Measurements from ENCODE around the gene NAA50. TPM values are rescaled to one million over a fixed set of nuclear protein-coding genes. Genes with fewer than 3 reads are reported as not detected.

NAA50 gene
- polyA plus RNA-seq, 1 donor: 161 TPM

DNA sequence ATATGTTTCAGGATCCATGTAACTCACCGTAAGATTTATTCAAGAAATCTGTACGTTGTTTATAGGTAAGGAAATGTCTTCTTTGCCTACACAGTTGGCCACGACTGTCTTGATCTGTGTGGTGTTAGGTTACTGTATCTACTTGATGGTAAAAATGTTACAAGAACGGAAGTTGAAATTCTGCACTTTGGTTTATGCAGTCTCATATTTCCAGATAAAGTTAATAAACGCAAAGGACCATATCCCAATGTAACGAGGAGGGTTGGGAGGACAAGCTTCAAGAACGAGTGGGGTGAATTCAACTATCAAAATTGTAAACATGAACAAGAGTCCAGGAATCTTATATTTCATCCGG, 50.6 kb downstream of the NAA50 start:
- no peak for DNase-seq

GRCh38 chr3:113690482-113690881, 55.6 kb downstream of the NAA50 start:
- no peak for DNase-seq

GRCh38 chr3:113685956-113686721, 59.9 kb downstream of the NAA50 start:
- DNase-seq: no peak

DNA sequence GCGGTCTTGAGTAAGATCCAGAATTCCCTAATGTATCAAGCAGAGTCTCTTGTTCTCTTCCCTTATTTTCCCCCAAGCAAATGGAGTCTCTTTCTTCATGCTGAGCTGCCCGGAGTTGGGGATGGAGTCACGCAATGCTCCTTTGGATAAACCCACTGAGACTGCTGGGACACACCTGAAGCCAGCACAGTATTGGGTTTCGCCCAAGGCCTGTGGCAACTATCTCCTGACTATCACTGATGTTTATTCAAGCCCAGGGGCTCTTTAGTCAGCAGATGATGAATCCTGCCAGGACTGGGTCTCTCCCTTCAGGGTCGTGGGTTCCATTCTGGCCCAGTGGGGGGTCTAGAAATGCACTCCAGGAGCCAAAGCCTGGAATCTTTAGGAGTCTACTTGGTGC, 60.9 kb downstream of the NAA50 start:
- no peak for DNase-seq

- DNase-seq: no peak
Observed at GRCh38 chr3:113684271-113684819, 61.7 kb downstream of the NAA50 start.

GRCh38 chr3:113678773-113679172, 67.3 kb downstream of the NAA50 start:
- no peak for DNase-seq

GRCh38 chr3:113677737-113678136, 68.3 kb downstream of the NAA50 start:
- no peak for DNase-seq

DNA sequence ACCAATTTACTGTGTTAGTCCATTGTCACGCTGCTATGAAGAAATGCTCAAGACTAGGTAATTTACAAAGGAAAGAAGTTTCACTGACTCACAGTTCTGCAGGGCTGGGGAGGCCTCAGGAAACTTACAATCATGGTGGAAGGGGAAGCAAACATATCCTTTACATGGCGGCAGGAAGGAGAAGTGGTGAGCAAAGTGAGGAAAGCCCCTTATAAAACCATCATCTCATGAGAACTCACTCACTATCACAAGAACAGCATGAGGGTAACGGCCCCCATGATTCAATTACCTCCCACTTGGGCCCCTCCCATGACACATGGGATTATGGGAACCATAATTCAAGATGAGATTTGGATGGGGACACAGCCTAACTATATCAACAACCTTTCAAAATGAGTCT, 69.8 kb downstream of the NAA50 start:
- no peak for DNase-seq

DNA sequence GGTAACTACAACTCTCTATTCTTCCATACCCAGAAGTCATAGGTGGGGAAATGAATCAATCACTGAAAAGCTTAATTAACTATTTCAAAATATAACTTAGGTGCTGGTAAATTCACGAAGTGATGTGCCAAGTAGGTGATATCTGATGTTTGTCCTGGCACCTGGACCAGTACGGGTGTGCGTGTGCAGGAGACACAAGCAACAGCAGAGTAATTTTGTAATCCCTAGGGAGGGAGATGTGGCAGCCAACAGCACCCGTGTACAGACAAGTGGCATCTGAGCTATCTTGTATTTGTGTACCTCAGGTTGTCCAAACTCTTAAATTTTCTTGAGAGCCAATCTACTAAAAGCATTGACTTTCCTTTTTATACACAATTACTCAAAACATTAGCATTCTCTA, 72.5 kb downstream of the NAA50 start:
- no peak for DNase-seq

GRCh38 chr3:113668015-113668414, 78.0 kb downstream of the NAA50 start:
- DNase-seq: peak; percentile 74

Other genes starting within 250 kb of the NAA50 start
- gene SPICE1, start 231.1 kb downstream of the NAA50 start, polyA plus RNA-seq (ENCODE audit: insufficient read length): 31.8 TPM
- gene SIDT1, start 213.7 kb downstream of the NAA50 start, polyA plus RNA-seq (ENCODE audit: insufficient read length): 3.8 TPM
- 26.5 TPM for gene USF3, start 49.6 kb downstream of the NAA50 start, polyA plus RNA-seq (ENCODE audit: insufficient read length)
- 98.8 TPM for gene ATP6V1A, start 786 bp upstream of the NAA50 start, polyA plus RNA-seq (ENCODE audit: insufficient read length)
- gene GRAMD1C, start 92.5 kb upstream of the NAA50 start, polyA plus RNA-seq (ENCODE audit: insufficient read length): 34.7 TPM
- 20.9 TPM for gene ZDHHC23, start 201.8 kb upstream of the NAA50 start, polyA plus RNA-seq (ENCODE audit: insufficient read length)

All from left kidney (tissue), 2 donors.